DND-41 (cell line): ENCODE data around the gene DLGAP1.

Experiments used
- CTCF ChIP-seq: IDR thresholded peaks from 2 replicates; pipeline ENCODE4 v1.5.1; 2012; ENCODE audit warnings: borderline replicate concordance, low read length, moderate library complexity, mild to moderate bottlenecking; ENCODE audit not compliant: poor library complexity, severe bottlenecking; ENCODE audit errors: extremely low read depth
- EZH2 ChIP-seq: IDR thresholded peaks from 3 replicates; pipeline ENCODE4 v1.6.1; 2012; ENCODE audit warnings: borderline replicate concordance, low read depth, mild to moderate bottlenecking, moderate library complexity, low read length, inconsistent platforms; ENCODE audit not compliant: severe bottlenecking

- TF ChIP-seq CTCF = no peak
- no peak for TF ChIP-seq EZH2
Observed at GRCh38 chr18:4318311-4318710, 136.8 kb downstream of the DLGAP1 start.
